ENCODE data around the gene HIF1AN. TPM values are rescaled to one million over a fixed set of nuclear protein-coding genes. Genes with fewer than 3 reads are reported as not detected.

The HIF1AN gene
- total RNA-seq, 1 donor from 2014 or later: 59.9 TPM

- no peak overlapping the region for H3K27ac Mint-ChIP-seq
- DNase-seq (no peak), ATAC-seq (ENCODE audit: low read depth) (no peak)
- CTCF ChIA-PET: no interaction called here
- intact Hi-C loops (cut with micrococcal nuclease): no loop called here
- H3K4me1 Mint-ChIP-seq: no peaks in the 10 kb centered on the region
- TF ChIP-seq, protein P1, sequence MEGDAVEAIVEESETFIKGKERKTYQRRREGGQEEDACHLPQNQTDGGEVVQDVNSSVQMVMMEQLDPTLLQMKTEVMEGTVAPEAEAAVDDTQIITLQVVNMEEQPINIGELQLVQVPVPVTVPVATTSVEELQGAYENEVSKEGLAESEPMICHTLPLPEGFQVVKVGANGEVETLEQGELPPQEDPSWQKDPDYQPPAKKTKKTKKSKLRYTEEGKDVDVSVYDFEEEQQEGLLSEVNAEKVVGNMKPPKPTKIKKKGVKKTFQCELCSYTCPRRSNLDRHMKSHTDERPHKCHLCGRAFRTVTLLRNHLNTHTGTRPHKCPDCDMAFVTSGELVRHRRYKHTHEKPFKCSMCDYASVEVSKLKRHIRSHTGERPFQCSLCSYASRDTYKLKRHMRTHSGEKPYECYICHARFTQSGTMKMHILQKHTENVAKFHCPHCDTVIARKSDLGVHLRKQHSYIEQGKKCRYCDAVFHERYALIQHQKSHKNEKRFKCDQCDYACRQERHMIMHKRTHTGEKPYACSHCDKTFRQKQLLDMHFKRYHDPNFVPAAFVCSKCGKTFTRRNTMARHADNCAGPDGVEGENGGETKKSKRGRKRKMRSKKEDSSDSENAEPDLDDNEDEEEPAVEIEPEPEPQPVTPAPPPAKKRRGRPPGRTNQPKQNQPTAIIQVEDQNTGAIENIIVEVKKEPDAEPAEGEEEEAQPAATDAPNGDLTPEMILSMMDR (IDR thresholded peaks at IDR 0.05): no peak
- peaks cover 66% of the 10 kb centered on the region for H3K36me3 Mint-ChIP-seq (ENCODE audit: low read depth)
- H3K27me3 Mint-ChIP-seq: no peaks in the 10 kb centered on the region
- H3K9me3 Mint-ChIP-seq: no peaks in the 10 kb centered on the region
- H3K4me3 Mint-ChIP-seq: no peak overlapping the region
- POLR2A ChIA-PET: no interaction called here
These were observed 37.7 kb upstream of the HIF1AN start for GRCh38 chr10:100498059-100498458.

DNA sequence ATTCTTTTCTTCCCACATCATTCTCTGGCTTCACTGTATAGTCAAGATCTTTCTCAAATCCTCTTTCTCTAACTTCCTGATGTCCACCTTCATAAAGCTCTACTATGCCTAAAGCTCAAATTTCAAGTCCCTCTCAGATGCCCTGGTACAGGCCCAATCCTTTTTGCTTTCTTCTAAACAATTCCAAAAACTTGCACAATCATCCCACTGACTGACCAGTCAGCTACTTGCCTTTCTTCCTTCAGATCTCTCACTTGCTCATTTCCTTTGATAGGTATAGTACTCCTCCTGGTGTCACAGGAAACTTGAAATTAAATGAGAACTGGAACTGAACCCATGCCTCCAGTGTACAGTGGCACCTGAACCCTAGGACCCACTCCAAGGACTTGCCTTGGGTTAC is 34.3 kb upstream of the HIF1AN start:
- TF ChIP-seq, protein P1 (IDR thresholded peaks at IDR 0.05): no peak
- Mint-ChIP-seq H3K36me3 (ENCODE audit: low read depth) (peaks cover 67% of the 10 kb centered on the region), H3K4me3 (no peak overlapping the region), H3K27me3 (no peaks in the 10 kb centered on the region), H3K27ac (no peak overlapping the region), H3K4me1 (no peaks in the 10 kb centered on the region), H3K9me3 (no peaks in the 10 kb centered on the region)
- intact Hi-C loops (cut with micrococcal nuclease): no loop called here
- ATAC-seq (ENCODE audit: low read depth): no peak
- ChIA-PET POLR2A (no interaction called here), CTCF (no interaction called here)
- no peak for DNase-seq

GRCh38 chr10:100502926-100503494 is 32.7 kb upstream of the HIF1AN start:
- intact Hi-C loops (cut with micrococcal nuclease): no loop called here
- ChIA-PET CTCF (no interaction called here), POLR2A (interaction anchor here (0.5 kb wide), 1 partner anchor 30 kb away, joined by 8 read pairs; no protein-coding TSS in a partner anchor)
- Mint-ChIP-seq H3K36me3 (ENCODE audit: low read depth) (peaks cover 68% of the 10 kb centered on the region), H3K9me3 (no peaks in the 10 kb centered on the region), H3K27ac (no peak overlapping the region), H3K27me3 (no peaks in the 10 kb centered on the region), H3K4me1 (no peaks in the 10 kb centered on the region), H3K4me3 (no peak overlapping the region)
- TF ChIP-seq, protein P1 (IDR thresholded peaks at IDR 0.05): no peak
- ATAC-seq (ENCODE audit: low read depth) (no peak), DNase-seq (no peak)

DNA sequence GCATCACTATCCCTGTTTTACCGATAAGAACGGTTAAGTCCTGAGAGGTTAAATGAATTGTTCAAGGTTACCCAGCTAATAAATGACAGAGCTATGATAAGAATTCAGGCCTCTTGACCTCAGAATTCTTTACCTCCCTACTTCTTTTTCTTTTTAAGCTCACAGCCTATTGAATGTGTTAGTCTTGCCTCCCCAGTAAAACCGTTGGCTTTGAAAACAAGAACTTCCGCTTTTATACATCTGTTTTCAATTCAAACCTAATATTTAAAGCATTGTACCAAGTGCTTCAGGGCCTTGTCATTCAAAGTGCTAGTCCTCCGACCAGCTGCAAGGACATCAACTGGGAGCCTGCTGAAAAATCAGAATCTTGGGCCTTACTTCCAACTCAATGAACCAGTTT is 31.6 kb upstream of the HIF1AN start:
- DNase-seq: no peak
- POLR2A ChIA-PET: no interaction called here

DNA sequence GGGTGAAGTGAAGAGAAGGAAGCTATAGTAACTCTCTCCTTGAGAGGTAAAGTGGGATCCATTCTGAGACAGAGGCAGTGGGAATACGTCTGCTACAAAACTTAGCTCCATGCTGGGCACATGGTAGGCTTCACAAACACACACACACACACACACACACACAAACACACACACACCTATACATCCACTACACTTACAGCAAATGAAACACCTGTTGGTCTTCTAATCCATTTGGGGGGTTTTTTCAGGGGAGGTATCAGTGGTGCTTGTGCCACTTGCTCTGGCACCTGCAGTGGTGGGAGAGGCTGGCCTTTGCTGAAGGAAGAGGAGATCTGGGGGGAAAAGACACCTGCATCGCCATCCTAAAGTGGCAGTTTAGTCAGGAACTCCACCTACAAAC is 30.6 kb upstream of the HIF1AN start:
- ChIA-PET CTCF (no interaction called here), POLR2A (no interaction called here)
- intact Hi-C loops (cut with micrococcal nuclease): no loop called here
- H3K9me3 Mint-ChIP-seq: no peaks in the 10 kb centered on the region
- H3K4me3 Mint-ChIP-seq: no peak overlapping the region
- peaks cover 58% of the 10 kb centered on the region for H3K36me3 Mint-ChIP-seq (ENCODE audit: low read depth)
- no peak overlapping the region for H3K27ac Mint-ChIP-seq
- no peak for ATAC-seq (ENCODE audit: low read depth)
- DNase-seq: no peak
- TF ChIP-seq, protein P1 (IDR thresholded peaks at IDR 0.05): no peak
- no peaks in the 10 kb centered on the region for H3K27me3 Mint-ChIP-seq
- H3K4me1 Mint-ChIP-seq: no peaks in the 10 kb centered on the region

More for the DNA sequence above, 31.6 kb upstream of the HIF1AN start:
- Mint-ChIP-seq H3K4me3 (no peak overlapping the region), H3K4me1 (no peaks in the 10 kb centered on the region), H3K36me3 (ENCODE audit: low read depth) (peaks cover 65% of the 10 kb centered on the region), H3K27me3 (no peaks in the 10 kb centered on the region), H3K9me3 (no peaks in the 10 kb centered on the region), H3K27ac (no peak overlapping the region)
- TF ChIP-seq, protein P1 (IDR thresholded peaks at IDR 0.05): no peak
- intact Hi-C loops (cut with micrococcal nuclease): no loop called here
- CTCF ChIA-PET: no interaction called here
- ATAC-seq (ENCODE audit: low read depth): no peak

Measured in activated B cell treated with CpG ODN at 0.5 μM for 24 hours (primary cell).